HTR-8/SVneo (cell line): ENCODE data around the gene PLEK.
A peak's percentile ranks its signal among the peaks of the same experiment; 100 is the strongest.
"Not testable (repeated sequence)": the region's sequence is repeated elsewhere in the genome, so short reads cannot be mapped to it uniquely, and the experiment has no call there.

Source experiments
- DNase-seq: peaks from one replicate; pipeline ENCODE4 v3.0.0; 2011; ENCODE audit warnings: low spot score, mixed read lengths; ENCODE audit not compliant: insufficient read length
- FAIRE-seq: peaks from 2 replicates; lab custom pipeline; 2011; peaks lifted over from hg19 to GRCh38; lab: Jason Lieb, UNC

The PLEK gene

GRCh38 chr2:68434981-68435380 lies 69.9 kb downstream of the PLEK start:
- DNase-seq (no peak), FAIRE-seq (no peak)

GRCh38 chr2:68435615-68436014 lies 70.5 kb downstream of the PLEK start:
- no peak for FAIRE-seq
- DNase-seq, result no peak

- FAIRE-seq (no peak), DNase-seq (no peak)
Observed at GRCh38 chr2:68436270-68436669, 71.2 kb downstream of the PLEK start.

GRCh38 chr2:68438455-68439303 lies 73.6 kb downstream of the PLEK start:
- DNase-seq, result no peak
- no peak for FAIRE-seq

- FAIRE-seq (peak; percentile 13), DNase-seq (peak; percentile 45)
Observed at GRCh38 chr2:68441179-68441993, 76.3 kb downstream of the PLEK start.

- FAIRE-seq, result no peak
- no peak for DNase-seq
Observed at GRCh38 chr2:68441994-68442322, 76.9 kb downstream of the PLEK start.

- not testable (repeated sequence) for DNase-seq, FAIRE-seq
Observed at GRCh38 chr2:68446425-68446824, 81.3 kb downstream of the PLEK start.
